Measurements from ENCODE around the gene SMARCE1.

The SMARCE1 gene

DNA sequence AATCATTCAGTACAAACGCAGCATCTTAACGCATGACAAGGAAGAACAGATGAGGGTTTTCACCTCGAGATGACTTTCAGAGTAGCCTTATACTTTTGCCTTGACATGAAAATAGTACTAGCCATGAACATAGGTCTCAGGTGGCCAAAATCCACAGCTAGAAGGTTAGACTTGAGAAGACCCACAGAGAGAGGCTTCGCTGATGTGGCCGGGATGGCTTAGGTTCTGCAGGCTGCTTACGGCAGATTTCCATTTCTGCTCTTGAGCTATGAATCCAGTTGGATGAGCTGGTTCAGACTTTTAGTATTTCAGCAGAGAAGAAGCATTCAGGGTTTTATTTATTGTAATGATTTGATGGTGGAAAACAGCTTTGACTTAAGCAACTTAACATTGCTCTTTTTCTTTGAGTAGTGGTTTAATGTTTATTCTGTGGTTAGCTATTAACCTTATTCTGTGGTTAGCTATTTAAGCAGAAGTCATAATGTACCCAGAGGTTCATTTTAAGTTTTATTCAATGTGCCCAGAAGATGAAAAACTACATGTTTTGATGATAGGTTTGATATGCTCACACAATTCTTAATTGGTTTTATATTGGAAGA is 48.4 kb upstream of the SMARCE1 start:
- Histone ChIP-seq H3K27ac (ENCODE audit: low read length) (no peak overlapping the region), H3K79me2 (ENCODE audit: low read length) (no peaks in the 10 kb centered on the region), H4K20me1 (ENCODE audit: insufficient read depth, low read length) (no peaks in the 10 kb centered on the region)

DNA sequence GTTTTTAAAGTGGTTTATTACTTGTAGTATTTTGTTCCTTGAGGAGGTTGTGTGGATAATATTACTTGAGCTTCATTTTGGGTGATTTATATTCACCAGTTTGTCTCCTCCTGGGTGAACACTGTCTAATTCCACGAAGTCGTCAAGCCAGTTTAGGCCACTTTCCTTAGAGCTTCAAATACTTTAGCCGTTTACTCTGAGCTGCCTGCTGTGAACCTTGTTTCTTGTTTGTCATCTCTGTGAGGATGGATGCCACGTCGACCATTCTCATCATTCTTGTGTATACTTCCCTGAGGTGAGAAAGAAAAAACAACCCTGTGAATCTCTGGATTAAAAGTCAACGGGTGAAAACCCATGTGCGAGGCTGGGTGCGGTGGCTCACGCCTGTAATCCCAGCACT is 47.0 kb upstream of the SMARCE1 start:
- Histone ChIP-seq H3K4me1 (ENCODE audit: low read length) (no peaks in the 10 kb centered on the region), H3K36me3 (replicated peaks; ENCODE audit: insufficient read depth, low read length) (no peaks in the 10 kb centered on the region), H3K79me2 (ENCODE audit: low read length) (no peaks in the 10 kb centered on the region), H3F3A (ENCODE audit: insufficient read depth, low read length) (no peaks in the 10 kb centered on the region), H3K9ac (ENCODE audit: low read length) (no peak overlapping the region), H3K27me3 (replicated peaks; ENCODE audit: insufficient read depth, low read length) (no peaks in the 10 kb centered on the region), H3K27ac (ENCODE audit: low read length) (no peak overlapping the region), H3K4me3 (ENCODE audit: low read length) (no peak overlapping the region), H3K9me3 (replicated peaks; ENCODE audit: insufficient read depth, low read length) (no peaks in the 10 kb centered on the region), H2AFZ (ENCODE audit: low read length) (no peak overlapping the region), H3K9me2 (replicated peaks; ENCODE audit: insufficient read depth, low read length) (no peaks in the 10 kb centered on the region), H4K20me1 (ENCODE audit: insufficient read depth, low read length) (no peaks in the 10 kb centered on the region), H3K4me2 (ENCODE audit: low read depth, low read length) (no peak overlapping the region)
- no peak for TF ChIP-seq EZH2 (optimal IDR thresholded peaks at IDR 0.05; ENCODE audit: low read depth, low read length)
- no peak for TF ChIP-seq EZH2phosphoT487 (IDR thresholded peaks at IDR 0.05; ENCODE audit: low read length)
- TF ChIP-seq, protein P1, sequence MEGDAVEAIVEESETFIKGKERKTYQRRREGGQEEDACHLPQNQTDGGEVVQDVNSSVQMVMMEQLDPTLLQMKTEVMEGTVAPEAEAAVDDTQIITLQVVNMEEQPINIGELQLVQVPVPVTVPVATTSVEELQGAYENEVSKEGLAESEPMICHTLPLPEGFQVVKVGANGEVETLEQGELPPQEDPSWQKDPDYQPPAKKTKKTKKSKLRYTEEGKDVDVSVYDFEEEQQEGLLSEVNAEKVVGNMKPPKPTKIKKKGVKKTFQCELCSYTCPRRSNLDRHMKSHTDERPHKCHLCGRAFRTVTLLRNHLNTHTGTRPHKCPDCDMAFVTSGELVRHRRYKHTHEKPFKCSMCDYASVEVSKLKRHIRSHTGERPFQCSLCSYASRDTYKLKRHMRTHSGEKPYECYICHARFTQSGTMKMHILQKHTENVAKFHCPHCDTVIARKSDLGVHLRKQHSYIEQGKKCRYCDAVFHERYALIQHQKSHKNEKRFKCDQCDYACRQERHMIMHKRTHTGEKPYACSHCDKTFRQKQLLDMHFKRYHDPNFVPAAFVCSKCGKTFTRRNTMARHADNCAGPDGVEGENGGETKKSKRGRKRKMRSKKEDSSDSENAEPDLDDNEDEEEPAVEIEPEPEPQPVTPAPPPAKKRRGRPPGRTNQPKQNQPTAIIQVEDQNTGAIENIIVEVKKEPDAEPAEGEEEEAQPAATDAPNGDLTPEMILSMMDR (IDR thresholded peaks at IDR 0.05; ENCODE audit: low read length), result no peak
- no peak for DNase-seq

More for the DNA sequence above, 48.4 kb upstream of the SMARCE1 start:
- Histone ChIP-seq H3K4me1 (ENCODE audit: low read length) (no peaks in the 10 kb centered on the region), H3K27me3 (replicated peaks; ENCODE audit: insufficient read depth, low read length) (no peaks in the 10 kb centered on the region), H3K9ac (ENCODE audit: low read length) (no peak overlapping the region), H3K36me3 (replicated peaks; ENCODE audit: insufficient read depth, low read length) (no peaks in the 10 kb centered on the region), H3K9me2 (replicated peaks; ENCODE audit: insufficient read depth, low read length) (no peaks in the 10 kb centered on the region), H3K4me2 (ENCODE audit: low read depth, low read length) (no peak overlapping the region), H3K4me3 (ENCODE audit: low read length) (no peak overlapping the region), H3F3A (ENCODE audit: insufficient read depth, low read length) (no peaks in the 10 kb centered on the region), H2AFZ (ENCODE audit: low read length) (no peak overlapping the region), H3K9me3 (replicated peaks; ENCODE audit: insufficient read depth, low read length) (no peaks in the 10 kb centered on the region)
- no peak for TF ChIP-seq EZH2phosphoT487 (IDR thresholded peaks at IDR 0.05; ENCODE audit: low read length)
- TF ChIP-seq, protein P1 (IDR thresholded peaks at IDR 0.05; ENCODE audit: low read length), result no peak
- no peak for TF ChIP-seq EZH2 (optimal IDR thresholded peaks at IDR 0.05; ENCODE audit: low read depth, low read length)
- DNase-seq, result no peak

DNA sequence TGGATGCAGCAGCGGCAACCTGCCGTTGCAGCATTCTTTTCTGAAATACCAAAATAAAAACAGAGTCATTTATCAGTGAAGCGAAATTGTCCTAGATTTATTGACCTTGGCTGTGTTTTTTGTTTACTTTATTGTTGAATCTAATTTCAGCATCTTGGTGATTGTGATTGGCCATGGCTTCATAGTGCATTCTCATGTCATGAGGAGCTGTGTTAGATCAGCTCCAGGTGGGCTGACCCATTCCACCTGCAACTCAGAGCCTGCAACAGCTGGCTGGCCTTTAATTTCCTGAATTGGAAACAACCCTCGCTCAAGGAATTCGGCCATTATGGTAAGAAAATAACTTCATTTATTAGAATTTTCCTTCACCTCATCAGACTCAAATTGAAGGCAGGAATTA is 39.5 kb upstream of the SMARCE1 start:
- TF ChIP-seq EZH2phosphoT487 (IDR thresholded peaks at IDR 0.05; ENCODE audit: low read length) (no peak), EZH2 (optimal IDR thresholded peaks at IDR 0.05; ENCODE audit: low read depth, low read length) (no peak)
- TF ChIP-seq, protein P1 (IDR thresholded peaks at IDR 0.05; ENCODE audit: low read length), result no peak
- Histone ChIP-seq H3K4me2 (ENCODE audit: low read depth, low read length) (no peak overlapping the region), H3K27me3 (replicated peaks; ENCODE audit: insufficient read depth, low read length) (no peaks in the 10 kb centered on the region), H3K79me2 (ENCODE audit: low read length) (no peaks in the 10 kb centered on the region), H4K20me1 (ENCODE audit: insufficient read depth, low read length) (no peaks in the 10 kb centered on the region), H3K4me1 (ENCODE audit: low read length) (no peaks in the 10 kb centered on the region), H3K4me3 (ENCODE audit: low read length) (no peak overlapping the region), H3K36me3 (replicated peaks; ENCODE audit: insufficient read depth, low read length) (no peaks in the 10 kb centered on the region), H3K27ac (ENCODE audit: low read length) (no peak overlapping the region), H2AFZ (ENCODE audit: low read length) (no peak overlapping the region), H3K9me2 (replicated peaks; ENCODE audit: insufficient read depth, low read length) (no peaks in the 10 kb centered on the region), H3K9ac (ENCODE audit: low read length) (no peak overlapping the region), H3F3A (ENCODE audit: insufficient read depth, low read length) (no peaks in the 10 kb centered on the region), H3K9me3 (replicated peaks; ENCODE audit: insufficient read depth, low read length) (no peaks in the 10 kb centered on the region)
- no peak for DNase-seq

Data from MM.1S (cell line).